Posterior vena cava (tissue), 2 donors: ENCODE measurements around the gene PLXDC2. TPM values are rescaled to one million over a fixed set of nuclear protein-coding genes. Genes with fewer than 3 reads are reported as not detected.

ENCODE experiments used
- DNase-seq: peaks from one replicate; pipeline ENCODE4 v3.0.0-alpha.2; 2020; ENCODE audit warnings: low spot score
- intact Hi-C, 2 donors: fragments of 100-400 bp; cut with DNase I; formaldehyde crosslinking; loops; one replicate each; pipeline versions ENCODE4 v1.14.1 to v1.14.2; 2022 to 2023
- total RNA-seq, 2 donors: library from RNA; stranded (reverse); fragmentation: NEBNext Ultra II Directional; extraction: Animal tissue kit (Norgen Biotek cat#: 25700); gene quantifications; one replicate each; pipeline ENCODE4 v1.2.1, GENCODE V29; 2021
- donor health status: DM: yes; HTN: yes; CAD: no.
- donor health status: DM: yes; HTN: yes; CAD: no.

The PLXDC2 gene
- total RNA-seq, 2 donors from 2014 or later: 79.3 to 101 TPM

DNA sequence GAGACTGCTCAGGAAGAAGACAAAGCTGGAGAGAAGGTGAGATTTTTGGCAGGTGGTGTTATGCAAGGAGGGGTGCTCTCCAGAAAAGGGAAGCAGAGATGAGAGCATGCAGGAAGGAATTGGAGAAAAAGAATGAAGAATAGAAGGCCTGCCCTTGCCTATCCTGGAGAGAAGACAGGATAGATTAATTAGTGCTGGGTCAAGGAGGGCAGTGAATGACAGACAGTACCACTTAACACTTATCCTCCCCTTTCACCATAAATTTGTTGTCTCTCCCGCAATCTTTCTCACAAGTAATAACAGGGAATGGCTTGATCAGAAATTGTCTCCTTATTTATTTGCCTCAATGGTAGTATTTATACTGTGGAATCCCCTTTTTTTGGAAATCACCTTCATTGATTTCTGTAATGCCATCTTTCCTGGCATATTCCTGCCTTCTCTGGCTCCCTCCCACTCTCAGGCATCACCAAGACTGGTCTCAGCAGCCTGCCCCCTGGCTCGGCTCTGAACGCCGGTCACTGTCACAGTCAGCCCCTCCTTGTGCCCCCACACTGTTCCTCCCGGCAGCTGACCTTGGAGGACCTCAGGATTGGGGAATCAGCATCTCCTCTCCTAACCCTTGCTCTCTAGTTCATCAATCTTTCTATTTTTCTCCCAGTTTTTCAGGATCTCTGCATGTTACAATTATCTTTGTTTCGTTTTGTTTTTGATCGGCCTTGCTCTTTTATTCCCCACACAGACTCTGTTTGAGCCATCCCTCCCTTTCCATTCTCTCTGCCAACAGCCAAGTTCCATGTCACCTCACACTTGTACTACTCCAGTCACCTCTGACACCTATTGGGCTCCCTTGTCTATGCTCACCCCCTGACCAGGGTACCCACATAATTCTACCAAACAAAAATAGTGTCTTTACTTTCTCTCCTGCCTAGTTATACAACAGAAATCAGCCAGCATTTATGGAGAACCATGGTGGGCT is 294.2 kb downstream of the PLXDC2 start:
- intact Hi-C loops: no loop called here
- DNase-seq: no peak

- no peak for DNase-seq
- intact Hi-C loops: no loop called here
Measured at GRCh38 chr10:20114179-20114578, 297.9 kb downstream of the PLXDC2 start.

- DNase-seq: no peak
- intact Hi-C loops: no loop called here
Measured at GRCh38 chr10:20115894-20116293, 299.7 kb downstream of the PLXDC2 start.

- no peak for DNase-seq
- intact Hi-C loops: no loop called here
Measured at GRCh38 chr10:20117471-20117870, 301.2 kb downstream of the PLXDC2 start.

DNA sequence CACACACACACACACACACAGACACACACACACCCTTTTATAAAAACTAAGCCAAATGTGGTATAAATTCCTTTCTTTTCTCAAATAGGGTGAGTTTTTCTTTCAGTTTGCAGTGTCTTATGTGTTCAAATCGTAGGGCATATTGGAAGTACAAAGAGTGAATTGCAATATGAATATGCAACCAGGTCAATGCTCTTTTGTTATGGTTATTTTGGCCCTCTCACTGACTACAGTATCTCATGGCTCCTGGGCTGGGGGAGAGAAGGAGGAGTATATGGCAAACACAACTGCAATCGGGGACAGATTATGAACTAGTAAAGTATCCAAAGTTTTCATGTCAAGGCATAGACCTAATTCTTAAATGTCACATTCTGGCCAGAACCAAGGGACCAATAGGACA is 301.9 kb downstream of the PLXDC2 start:
- no peak for DNase-seq
- intact Hi-C loops: no loop called here

- no peak for DNase-seq
- intact Hi-C loops: no loop called here
Measured at GRCh38 chr10:20128811-20129210, 312.6 kb downstream of the PLXDC2 start.

- intact Hi-C loops: loop anchor here in 1 of 2 donors (5.0 kb wide), 1 partner anchor 1449 kb away; no protein-coding TSS in a partner anchor
- no peak for DNase-seq
Measured at GRCh38 chr10:20132816-20133215, 316.6 kb downstream of the PLXDC2 start.

DNA sequence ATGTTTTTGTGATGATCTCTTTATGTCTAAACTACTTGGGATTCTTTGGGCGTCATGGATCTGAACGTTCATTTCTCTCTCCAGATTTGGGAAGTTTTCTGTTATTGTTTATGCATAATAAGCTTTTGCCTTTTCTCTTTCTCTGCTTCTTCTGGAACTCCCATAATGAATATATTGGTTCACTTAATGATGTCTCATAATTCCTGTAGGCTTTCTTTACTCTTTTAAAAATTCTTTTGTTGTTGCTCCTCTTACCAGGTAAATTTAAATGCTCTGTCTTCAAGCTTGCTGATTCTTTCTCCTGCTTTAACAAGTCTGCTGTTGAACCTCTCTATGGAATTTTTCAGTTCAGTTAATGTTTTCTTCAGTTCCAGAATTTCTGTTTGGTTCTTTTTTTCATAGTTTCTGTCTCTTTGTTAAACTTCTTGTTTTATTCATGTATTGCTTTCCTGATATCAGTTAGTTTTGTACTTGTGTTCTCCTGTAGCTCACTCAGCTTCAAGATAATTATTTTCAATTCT is 317.5 kb downstream of the PLXDC2 start:
- intact Hi-C loops: loop anchor here in 1 of 2 donors (5.0 kb wide), 1 partner anchor 1449 kb away; no protein-coding TSS in a partner anchor
- no peak for DNase-seq

DNA sequence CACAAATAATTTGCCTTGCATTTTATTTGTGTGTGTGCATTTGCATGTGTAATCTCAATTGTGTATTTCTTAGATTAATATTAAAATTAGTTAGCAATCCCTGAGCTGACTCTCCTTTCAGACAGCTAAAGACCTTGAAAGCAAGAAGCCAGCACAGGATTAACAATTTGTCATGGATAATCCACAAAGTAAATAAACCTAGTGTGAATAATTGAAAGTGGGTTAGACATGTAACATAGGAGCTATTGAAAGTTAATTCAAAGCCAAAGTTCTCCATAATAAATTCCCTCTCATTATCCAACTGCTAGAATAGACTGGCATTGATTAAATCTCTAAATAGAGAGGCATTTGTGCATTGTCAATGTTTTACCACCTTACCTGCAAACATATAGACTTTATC is 326.1 kb downstream of the PLXDC2 start:
- no peak for DNase-seq
- intact Hi-C loops: no loop called here

DNA sequence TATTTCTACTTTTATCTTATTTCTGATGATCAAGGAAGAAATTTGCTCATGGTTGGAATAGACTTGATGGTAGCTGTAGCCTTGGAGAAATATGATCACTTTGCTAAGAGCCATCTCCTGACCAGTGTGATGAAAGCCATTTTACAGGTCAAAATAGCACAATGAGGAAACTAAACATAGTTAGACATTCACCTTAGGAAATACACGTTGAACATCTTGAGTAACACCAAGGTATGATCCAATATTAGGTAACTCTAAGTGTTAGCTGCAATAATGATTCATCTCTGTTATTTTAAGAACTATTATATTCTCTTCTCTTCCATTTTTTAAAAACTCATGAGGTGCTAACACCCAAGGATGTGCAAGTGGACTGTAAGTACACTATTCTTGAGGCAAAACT is 328.0 kb downstream of the PLXDC2 start:
- intact Hi-C loops: no loop called here
- no peak for DNase-seq

GRCh38 chr10:20146004-20146403 is 329.8 kb downstream of the PLXDC2 start:
- intact Hi-C loops: no loop called here
- no peak for DNase-seq

DNA sequence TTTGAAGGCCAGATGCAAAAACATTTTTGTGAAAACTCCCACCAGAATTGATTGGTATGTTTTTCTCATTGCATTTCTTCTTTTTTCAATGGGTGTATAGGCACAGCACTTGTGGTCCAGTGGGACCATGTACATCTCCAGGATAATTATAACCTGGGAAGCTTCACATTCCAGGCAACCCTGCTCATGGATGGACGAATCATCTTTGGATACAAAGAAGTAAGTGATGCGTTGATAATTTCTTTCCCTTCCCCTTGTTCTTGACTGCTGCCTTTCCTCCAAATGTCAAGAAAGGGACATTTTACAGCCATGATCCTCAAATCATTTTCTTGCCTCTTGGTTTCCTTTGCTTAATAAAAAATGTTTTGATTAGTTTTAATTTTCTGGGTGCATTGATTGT is 331.5 kb downstream of the PLXDC2 start:
- DNase-seq: no peak
- intact Hi-C loops: no loop called here

GRCh38 chr10:20156511-20156910 is 340.3 kb downstream of the PLXDC2 start:
- intact Hi-C loops: no loop called here
- DNase-seq: no peak

GRCh38 chr10:20157314-20157713 is 341.1 kb downstream of the PLXDC2 start:
- intact Hi-C loops: no loop called here
- no peak for DNase-seq

GRCh38 chr10:20158086-20158485 is 341.9 kb downstream of the PLXDC2 start:
- intact Hi-C loops: no loop called here
- no peak for DNase-seq

DNA sequence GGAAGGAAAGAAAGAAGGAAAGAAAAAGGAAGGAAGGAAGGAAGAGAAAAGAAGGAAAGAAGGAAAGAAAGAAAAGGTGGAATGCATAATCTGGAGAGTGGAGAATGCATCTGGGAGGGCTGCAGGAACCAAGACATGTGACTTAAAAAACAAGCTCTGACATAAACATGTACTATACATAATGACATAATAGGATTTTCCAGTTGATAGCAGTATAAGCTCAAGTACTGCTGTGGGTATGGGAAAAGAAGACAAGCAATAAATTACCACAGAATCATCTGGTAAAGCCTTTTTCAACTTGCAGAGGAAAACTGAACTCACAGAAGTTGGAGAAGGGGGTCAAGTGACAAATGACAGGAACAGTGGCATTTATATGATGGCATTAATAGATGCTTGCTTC is 345.9 kb downstream of the PLXDC2 start:
- DNase-seq: no peak
- intact Hi-C loops: no loop called here

GRCh38 chr10:20166096-20166675 is 350.0 kb downstream of the PLXDC2 start:
- no peak for DNase-seq
- intact Hi-C loops: no loop called here

DNA sequence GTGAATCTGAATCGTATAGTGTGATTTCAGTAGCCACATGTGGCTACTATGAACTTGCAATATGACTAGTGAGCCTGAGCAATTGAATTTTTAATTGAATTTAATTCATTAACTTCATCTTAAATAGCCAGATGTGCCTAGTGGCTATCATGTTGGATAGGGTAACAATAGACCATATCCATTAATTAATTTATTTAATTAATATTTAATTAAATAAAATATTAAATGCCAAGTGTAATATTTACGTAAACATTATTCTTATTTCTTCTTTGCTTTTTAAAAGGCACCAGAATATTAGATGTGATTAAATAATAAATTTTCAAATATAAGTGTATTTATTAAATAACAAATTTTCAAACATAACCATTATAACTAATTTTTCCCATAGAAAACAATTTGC is 354.4 kb downstream of the PLXDC2 start:
- intact Hi-C loops: no loop called here
- no peak for DNase-seq

DNA sequence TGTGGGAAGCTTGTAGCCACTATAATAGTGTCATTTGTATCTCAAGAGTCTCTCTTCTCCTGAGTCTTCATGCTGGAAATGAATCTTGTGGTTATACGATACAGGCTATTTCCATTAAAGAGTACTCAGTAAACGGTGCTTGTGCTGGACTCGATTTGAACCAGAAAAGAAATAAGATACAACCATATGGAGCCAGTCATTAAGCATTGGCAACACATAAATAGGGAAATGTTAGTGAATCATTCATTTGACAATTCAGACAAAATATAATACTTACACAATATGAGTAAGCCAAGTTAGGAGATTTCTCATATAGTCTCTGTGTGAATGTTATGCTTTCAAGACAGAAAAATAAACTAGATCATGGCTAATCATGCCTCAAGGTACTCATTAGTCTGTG is 356.8 kb downstream of the PLXDC2 start:
- DNase-seq: no peak
- intact Hi-C loops: no loop called here

GRCh38 chr10:20175719-20176118 is 359.5 kb downstream of the PLXDC2 start:
- DNase-seq: no peak
- intact Hi-C loops: no loop called here

GRCh38 chr10:20180766-20181165 is 364.5 kb downstream of the PLXDC2 start:
- no peak for DNase-seq
- intact Hi-C loops: no loop called here
